Osteoblast (primary cell): ENCODE measurements around the gene GDE1. TPM values are rescaled to one million over a fixed set of nuclear protein-coding genes. Genes with fewer than 3 reads are reported as not detected.
A peak's percentile ranks its signal among the peaks of the same experiment; 100 is the strongest.
"Not testable (repeated sequence)": the region's sequence is repeated elsewhere in the genome, so short reads cannot be mapped to it uniquely, and the experiment has no call there.

Experiments used
- DNase-seq: peaks from one replicate; pipeline ENCODE4 v3.0.0; 2011; ENCODE audit warnings: low spot score, mixed read lengths; ENCODE audit not compliant: insufficient read length; ENCODE audit errors: missing footprints
- H2AFZ ChIP-seq: 2 replicates; pipeline ENCODE4 v1.6.0; 2011; ENCODE audit warnings: mild to moderate bottlenecking, low read length
- H3K27ac ChIP-seq: 2 replicates; pipeline ENCODE4 v1.5.1; 2011; ENCODE audit warnings: mild to moderate bottlenecking, low read depth, low read length, moderate library complexity
- H3K27me3 ChIP-seq: 2 replicates; pipeline ENCODE4 v1.6.0; 2012; ENCODE audit warnings: mild to moderate bottlenecking, control low read depth, inconsistent platforms, low read length, moderate library complexity; ENCODE audit not compliant: insufficient read depth
- H3K36me3 ChIP-seq: 2 replicates; pipeline ENCODE4 v1.5.1; 2011; ENCODE audit warnings: mild to moderate bottlenecking, low read length, control low read depth, moderate library complexity; ENCODE audit not compliant: insufficient read depth
- H3K4me1 ChIP-seq: 2 replicates; pipeline ENCODE4 v1.5.1; 2011; ENCODE audit warnings: mild to moderate bottlenecking, low read length, control low read depth, moderate library complexity; ENCODE audit not compliant: insufficient read depth
- H3K4me2 ChIP-seq: 2 replicates; pipeline ENCODE4 v1.6.0; 2011; ENCODE audit warnings: mild to moderate bottlenecking, low read length; ENCODE audit not compliant: insufficient read depth
- H3K4me3 ChIP-seq: fragments of 200-600 bp; sonication (generic); 3 replicates; pipeline ENCODE4 v1.5.1; 2012; ENCODE audit warnings: mild to moderate bottlenecking, low read length, inconsistent platforms; ENCODE audit not compliant: insufficient read depth
- H3K79me2 ChIP-seq: 2 replicates; pipeline ENCODE4 v1.6.0; 2012; ENCODE audit warnings: mild to moderate bottlenecking, low read length, control low read depth, inconsistent platforms; ENCODE audit not compliant: insufficient read depth
- H3K9me3 ChIP-seq: 2 replicates; pipeline ENCODE4 v1.5.1; 2011; ENCODE audit warnings: low read depth, low read length, control low read depth
- H4K20me1 ChIP-seq: 2 replicates; pipeline ENCODE4 v1.6.0; 2012; ENCODE audit warnings: mild to moderate bottlenecking, low read length, control low read depth; ENCODE audit not compliant: insufficient read depth
- CTCF ChIP-seq: IDR thresholded peaks from 2 replicates; pipeline ENCODE4 v1.5.1; 2011; ENCODE audit warnings: mild to moderate bottlenecking, low read depth, low read length, moderate library complexity; ENCODE audit errors: extremely low read depth
- total RNA-seq: library from RNA; depleted of rRNA; stranded (reverse); fragments of >200 nt; gene quantifications from 2 replicates; pipeline ENCODE4 v1.2.3, GENCODE V29; 2012

GDE1 gene
- total RNA-seq, 1 donor, result 77.1 TPM

- H3K4me1 ChIP-seq, result peaks cover 3% of the 10 kb centered on the region
- peak; percentile 62 for TF ChIP-seq CTCF
- no peaks in the 10 kb centered on the region for H3K27me3 ChIP-seq
- H3K4me2 ChIP-seq, result peak within 1 kb of the TSS; percentile 89
- no peaks in the 10 kb centered on the region for H3K9me3 ChIP-seq
- H2AFZ ChIP-seq, result peak within 1 kb of the TSS; percentile 98
- peak within 1 kb of the TSS; percentile 91 for H3K4me3 ChIP-seq
- peaks cover 7% of the 10 kb centered on the region for H4K20me1 ChIP-seq
- peak; percentile 95 for DNase-seq
- peaks cover 34% of the 10 kb centered on the region for H3K79me2 ChIP-seq
- peaks cover 4% of the 10 kb centered on the region for H3K36me3 ChIP-seq
- H3K27ac ChIP-seq, result peak within 1 kb of the TSS; percentile 89
These were observed 33.5 kb upstream of the GDE1 start, which contains the start of gene VPS35L for GRCh38 chr16:19555186-19555937. Gene VPS35L, plus strand, starts transcription at chr16:19555703. Its CDS starts 27 bp downstream, at chr16:19555730.

GRCh38 chr16:19549673-19550072 lies 27.8 kb upstream of the GDE1 start:
- TF ChIP-seq CTCF, result no peak

GRCh38 chr16:19548144-19548543 lies 26.2 kb upstream of the GDE1 start:
- Histone ChIP-seq H3K27ac (no peak overlapping the region), H3K4me1 (no peaks in the 10 kb centered on the region), H3K36me3 (peaks cover 13% of the 10 kb centered on the region), H2AFZ (no peak overlapping the region), H4K20me1 (no peaks in the 10 kb centered on the region), H3K27me3 (no peaks in the 10 kb centered on the region), H3K9me3 (no peaks in the 10 kb centered on the region), H3K79me2 (no peaks in the 10 kb centered on the region), H3K4me3 (no peak overlapping the region), H3K4me2 (no peak overlapping the region)
- DNase-seq, result no peak
- no peak for TF ChIP-seq CTCF

More at GRCh38 chr16:19549673-19550072, 27.8 kb upstream of the GDE1 start:
- no peak for DNase-seq
- Histone ChIP-seq H2AFZ (no peak overlapping the region), H3K4me1 (peaks cover under 1% of the 10 kb centered on the region), H3K4me3 (no peak overlapping the region), H3K79me2 (no peaks in the 10 kb centered on the region), H3K9me3 (no peaks in the 10 kb centered on the region), H4K20me1 (no peaks in the 10 kb centered on the region), H3K27me3 (no peaks in the 10 kb centered on the region), H3K36me3 (peaks cover 11% of the 10 kb centered on the region), H3K4me2 (no peak overlapping the region), H3K27ac (no peak overlapping the region)

DNA sequence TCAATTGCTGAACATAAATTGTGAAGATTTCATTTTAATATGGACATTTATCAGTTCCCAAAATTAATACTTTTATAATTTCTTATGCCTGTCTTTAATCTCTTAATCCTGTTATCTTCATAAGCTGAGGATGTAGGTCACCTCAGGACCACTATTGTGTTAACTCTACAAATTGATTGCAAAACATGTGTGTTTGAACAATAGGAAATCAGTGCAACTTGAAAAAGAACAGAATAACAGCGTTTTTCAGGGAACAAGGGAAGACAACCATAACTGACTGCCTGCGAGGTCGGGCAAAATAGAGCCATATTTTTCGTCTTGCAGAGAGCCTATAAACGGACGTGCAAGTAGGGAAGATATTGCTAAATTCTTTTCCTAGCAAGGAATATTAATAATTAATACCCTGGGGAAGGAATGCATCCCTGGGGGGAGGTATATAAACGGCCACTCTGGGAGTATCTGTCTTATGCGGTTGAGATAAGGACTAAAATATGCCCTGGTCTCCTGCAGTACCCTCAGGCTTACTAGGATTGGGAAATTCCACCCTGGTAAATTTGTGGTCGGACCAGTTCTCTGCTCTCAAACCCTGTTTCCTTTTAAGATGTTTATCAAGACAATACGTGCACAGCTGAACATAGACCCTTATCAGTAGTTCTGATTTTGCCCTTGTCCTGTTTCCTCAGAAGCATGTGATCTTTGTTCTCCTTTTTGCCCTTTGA lies 21.5 kb upstream of the GDE1 start:
- DNase-seq, H3K27me3 ChIP-seq, H3K79me2 ChIP-seq, H4K20me1 ChIP-seq, H2AFZ ChIP-seq, H3K27ac ChIP-seq, H3K4me1 ChIP-seq, H3K4me3 ChIP-seq, H3K9me3 ChIP-seq, H3K4me2 ChIP-seq: not testable (repeated sequence)
- peaks cover 22% of the 10 kb centered on the region for H3K36me3 ChIP-seq
